Stimulated activated naive CD8-positive, alpha-beta T cell treated with anti-CD3 and anti-CD28 coated beads, Interleukin-15, Interleukin-2, amounts not matched to agents 100 ng/mL and 50 ng/mL, for 24 hours (primary cell): Measurements from ENCODE around the gene ABO.
"Not testable (repeated sequence)": the region's sequence is repeated elsewhere in the genome, so short reads cannot be mapped to it uniquely, and the experiment has no call there.

Source experiments
- H3K27ac Mint-ChIP-seq: one replicate; pipeline ENCODE4 v1.8.0; 2021; ENCODE audit warnings: mild to moderate bottlenecking, mixed read lengths
- H3K27me3 Mint-ChIP-seq: one replicate; pipeline ENCODE4 v1.8.0; 2021; ENCODE audit warnings: mixed read lengths
- H3K36me3 Mint-ChIP-seq: one replicate; pipeline ENCODE4 v1.8.0; 2021; ENCODE audit warnings: low read depth, mixed read lengths
- H3K4me1 Mint-ChIP-seq: one replicate; pipeline ENCODE4 v1.8.0; 2021; ENCODE audit warnings: low read depth, mixed read lengths
- H3K4me3 Mint-ChIP-seq: one replicate; pipeline ENCODE4 v1.8.0; 2021; ENCODE audit warnings: mild to moderate bottlenecking, mixed read lengths
- H3K9me3 Mint-ChIP-seq: one replicate; pipeline ENCODE4 v1.8.0; 2021; ENCODE audit warnings: mixed read lengths

Gene ABO

DNA sequence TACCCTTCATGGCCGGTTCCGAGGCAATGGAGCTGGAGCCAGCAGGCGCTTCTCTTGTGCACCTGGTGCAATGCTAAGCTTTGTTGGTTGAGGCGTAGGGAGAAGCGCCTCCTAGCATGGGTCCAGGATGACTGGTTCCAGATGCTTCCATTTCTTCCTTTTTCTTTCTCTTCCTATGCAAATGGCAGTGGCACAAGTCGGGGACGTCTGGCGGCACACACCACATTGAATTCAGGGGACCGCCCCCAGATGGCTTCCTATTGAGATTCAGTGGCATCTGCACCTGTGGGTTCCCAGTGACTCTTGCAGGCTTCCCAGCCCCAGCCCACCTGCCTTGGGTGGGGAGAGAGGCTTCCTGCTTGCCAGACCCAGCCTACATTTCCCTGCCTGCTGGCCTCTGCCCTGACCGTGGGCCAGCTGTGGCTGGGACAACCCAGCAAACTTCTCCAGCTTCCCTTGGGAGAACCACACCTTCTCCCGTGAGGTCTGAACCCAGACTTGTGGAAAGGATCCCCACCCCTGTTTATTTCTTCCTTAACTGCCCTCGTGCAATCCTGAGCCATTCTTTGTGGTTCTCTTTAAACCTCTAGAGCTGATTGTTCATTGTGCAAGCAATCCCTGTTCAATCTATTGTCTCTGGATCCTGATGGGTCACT, 57.5 kb downstream of the ABO start:
- not testable (repeated sequence) for H3K4me3 Mint-ChIP-seq, H3K4me1 Mint-ChIP-seq, H3K9me3 Mint-ChIP-seq, H3K36me3 Mint-ChIP-seq, H3K27ac Mint-ChIP-seq
- peaks cover 50% of the 10 kb centered on the region for H3K27me3 Mint-ChIP-seq

DNA sequence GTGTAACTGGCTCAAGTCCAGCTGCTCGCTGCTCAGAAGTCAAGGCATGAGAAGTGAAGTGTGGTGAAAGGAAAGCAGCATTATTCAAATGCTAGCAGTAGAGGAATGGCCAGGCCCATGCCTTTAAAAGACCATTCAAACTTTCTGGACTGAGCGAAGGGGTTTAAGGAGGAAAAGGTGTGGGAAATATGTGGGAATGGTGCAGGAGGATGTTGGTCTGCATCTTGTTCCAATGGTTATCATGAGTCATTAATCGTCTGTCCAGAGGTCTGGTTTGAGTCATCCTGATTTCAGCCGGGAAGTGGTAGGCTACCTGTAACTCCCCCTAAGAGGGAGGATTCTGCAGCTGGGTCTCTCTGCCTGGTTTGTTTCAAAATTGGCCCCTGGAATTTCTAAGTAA, 60.7 kb downstream of the ABO start:
- not testable (repeated sequence) for H3K4me3 Mint-ChIP-seq, H3K4me1 Mint-ChIP-seq, H3K36me3 Mint-ChIP-seq, H3K9me3 Mint-ChIP-seq, H3K27ac Mint-ChIP-seq
- H3K27me3 Mint-ChIP-seq = peaks cover 59% of the 10 kb centered on the region

DNA sequence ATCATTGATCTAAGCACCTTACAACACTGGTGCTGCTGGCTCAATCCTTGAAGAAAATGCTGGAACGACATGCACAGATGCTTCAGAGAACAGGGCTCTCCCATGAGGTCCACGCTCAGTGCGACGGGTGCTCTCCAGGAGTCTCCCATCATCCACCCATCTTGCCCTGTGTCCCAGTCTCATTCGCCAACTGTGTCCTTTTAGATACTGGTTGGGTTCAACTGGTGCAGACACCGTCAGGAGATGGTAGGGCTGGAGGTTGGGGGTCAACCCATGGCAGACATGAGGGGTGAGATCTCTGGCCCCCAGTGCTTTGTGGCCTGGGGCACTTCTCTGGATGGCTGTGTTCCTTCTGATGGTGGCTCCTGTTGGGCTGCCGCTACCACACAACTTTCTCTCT, 64.4 kb downstream of the ABO start:
- Mint-ChIP-seq H3K4me1 (no peaks in the 10 kb centered on the region), H3K36me3 (no peaks in the 10 kb centered on the region), H3K4me3 (no peak overlapping the region), H3K27ac (no peak overlapping the region), H3K9me3 (no peaks in the 10 kb centered on the region), H3K27me3 (peaks cover 36% of the 10 kb centered on the region)

DNA sequence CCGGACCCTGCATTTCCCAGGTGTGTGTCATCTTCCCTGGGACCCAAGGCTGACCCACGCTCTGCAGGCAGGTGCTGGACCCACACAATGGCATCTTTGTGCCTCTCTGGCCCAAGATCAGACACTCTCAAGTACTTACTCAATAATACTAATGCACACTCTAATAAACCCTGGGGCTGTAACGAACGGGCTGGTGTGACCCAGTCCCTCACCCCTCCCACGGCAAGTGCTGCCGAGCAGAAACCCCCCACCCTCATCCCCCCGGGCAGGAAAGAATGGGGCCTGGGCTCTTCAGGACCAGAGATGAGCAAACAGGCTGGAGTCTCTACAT, 64.8 kb downstream of the ABO start:
- Mint-ChIP-seq H3K9me3 (no peaks in the 10 kb centered on the region), H3K36me3 (no peaks in the 10 kb centered on the region), H3K4me3 (no peak overlapping the region), H3K4me1 (no peaks in the 10 kb centered on the region), H3K27ac (no peak overlapping the region), H3K27me3 (peaks cover 33% of the 10 kb centered on the region)

DNA sequence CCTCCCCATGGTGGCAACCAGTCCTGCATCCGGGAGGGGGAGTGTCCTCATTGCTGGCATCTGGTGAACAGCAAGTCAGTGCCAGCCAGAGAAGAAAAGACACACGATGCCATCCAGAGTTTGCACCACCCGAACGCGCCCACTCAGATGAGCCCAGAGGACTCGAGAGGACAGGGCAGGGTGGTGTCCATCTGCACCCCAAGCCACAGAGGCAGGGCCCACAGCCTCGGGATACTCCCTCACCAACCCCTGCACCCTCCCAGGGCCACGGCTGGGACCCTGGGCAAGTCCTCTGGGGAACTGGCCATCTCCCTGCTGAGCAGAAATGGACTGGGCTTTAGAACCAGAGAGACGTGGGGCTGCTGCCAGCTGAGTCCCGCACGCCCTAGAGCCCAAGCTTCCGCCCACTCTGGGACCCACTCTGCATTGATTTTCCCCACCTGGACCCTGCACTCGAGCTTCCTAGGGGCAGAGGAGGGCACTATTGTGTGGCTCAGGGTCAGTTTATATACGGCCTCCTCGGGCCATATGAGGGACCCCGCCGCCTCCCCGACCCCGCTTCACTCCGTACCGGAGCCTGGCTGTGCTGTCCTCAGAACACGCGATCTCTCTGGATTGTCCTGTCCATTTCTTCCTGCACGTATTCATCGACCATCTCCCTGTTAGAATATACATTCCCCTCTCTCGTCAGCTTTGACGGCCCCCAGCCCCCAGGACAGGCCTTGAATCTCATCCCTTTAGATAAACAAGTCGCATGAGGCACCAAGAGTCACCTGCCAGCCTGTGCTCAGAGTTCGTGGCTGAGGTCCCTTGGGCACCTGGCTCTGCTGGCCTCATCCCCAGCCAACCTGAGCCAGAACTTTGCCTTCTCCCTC, 65.4 kb downstream of the ABO start:
- H3K27me3 Mint-ChIP-seq = peaks cover 31% of the 10 kb centered on the region
- not testable (repeated sequence) for H3K9me3 Mint-ChIP-seq, H3K27ac Mint-ChIP-seq, H3K4me3 Mint-ChIP-seq, H3K36me3 Mint-ChIP-seq, H3K4me1 Mint-ChIP-seq

DNA sequence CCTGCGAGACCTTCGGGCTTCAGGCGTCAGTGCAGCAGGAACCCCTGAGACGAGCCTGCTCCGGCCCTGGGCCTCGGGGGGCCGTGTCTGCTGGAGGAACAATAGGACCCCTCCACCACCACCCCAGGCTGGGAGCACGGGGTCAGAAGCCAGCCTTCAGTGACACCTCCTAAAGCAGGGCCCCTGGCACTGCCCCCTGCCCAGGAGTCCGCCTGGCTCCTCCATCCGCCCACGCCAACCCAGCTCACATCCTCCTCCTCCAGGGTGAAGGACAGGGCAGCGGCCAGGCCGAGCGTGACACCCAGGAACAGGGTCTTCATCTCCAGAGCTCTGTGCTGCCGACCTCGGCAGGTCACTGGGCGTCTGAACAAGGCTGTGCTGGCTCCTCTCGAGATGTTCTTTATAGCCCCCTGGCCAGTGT, 66.1 kb downstream of the ABO start, which contains the start of gene OBP2B:
Gene OBP2B, minus strand, starts transcription at position 371 of the 421 bp plus-strand sequence. Its CDS starts 51 bp downstream, at position 320.
- not testable (repeated sequence) for H3K4me1 Mint-ChIP-seq, H3K27ac Mint-ChIP-seq, H3K36me3 Mint-ChIP-seq, H3K4me3 Mint-ChIP-seq, H3K9me3 Mint-ChIP-seq
- H3K27me3 Mint-ChIP-seq = peaks cover 24% of the 10 kb centered on the region

DNA sequence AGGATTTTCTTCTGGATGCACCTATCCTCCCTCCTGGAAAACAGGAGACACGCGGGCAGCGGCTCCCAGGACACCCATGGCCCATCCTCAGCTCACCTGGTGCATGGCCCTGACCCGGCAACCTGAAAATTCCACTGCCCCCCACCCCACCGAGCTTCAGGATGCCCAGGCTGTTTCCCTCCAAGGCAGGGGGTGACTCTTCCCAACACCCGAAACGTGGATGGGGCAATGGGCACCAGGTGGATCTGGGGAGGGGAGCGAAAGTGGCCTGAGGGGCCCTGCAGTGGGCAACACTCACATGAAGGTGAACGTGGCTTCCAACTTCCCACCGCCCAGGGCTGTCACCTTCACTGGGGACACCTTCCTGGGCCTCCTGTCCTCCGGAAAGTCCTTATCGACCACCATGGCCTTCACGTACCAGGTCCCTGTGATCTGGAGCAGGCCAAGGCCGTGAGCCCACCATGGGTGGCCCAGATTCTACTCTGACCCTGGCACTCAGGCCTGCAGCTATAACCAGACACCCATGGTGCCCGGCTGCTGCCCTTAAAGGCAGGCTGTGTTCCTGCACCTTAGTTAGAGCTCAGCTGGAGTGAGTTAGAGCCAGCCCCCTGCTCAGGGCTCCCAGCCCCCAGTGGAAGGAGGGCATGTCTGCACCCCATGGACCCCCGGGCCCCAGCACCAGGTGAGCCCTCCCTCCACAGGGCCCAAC, 66.7 kb downstream of the ABO start:
- H3K4me1 Mint-ChIP-seq, H3K36me3 Mint-ChIP-seq, H3K9me3 Mint-ChIP-seq, H3K4me3 Mint-ChIP-seq, H3K27ac Mint-ChIP-seq: not testable (repeated sequence)
- H3K27me3 Mint-ChIP-seq = peaks cover 22% of the 10 kb centered on the region

DNA sequence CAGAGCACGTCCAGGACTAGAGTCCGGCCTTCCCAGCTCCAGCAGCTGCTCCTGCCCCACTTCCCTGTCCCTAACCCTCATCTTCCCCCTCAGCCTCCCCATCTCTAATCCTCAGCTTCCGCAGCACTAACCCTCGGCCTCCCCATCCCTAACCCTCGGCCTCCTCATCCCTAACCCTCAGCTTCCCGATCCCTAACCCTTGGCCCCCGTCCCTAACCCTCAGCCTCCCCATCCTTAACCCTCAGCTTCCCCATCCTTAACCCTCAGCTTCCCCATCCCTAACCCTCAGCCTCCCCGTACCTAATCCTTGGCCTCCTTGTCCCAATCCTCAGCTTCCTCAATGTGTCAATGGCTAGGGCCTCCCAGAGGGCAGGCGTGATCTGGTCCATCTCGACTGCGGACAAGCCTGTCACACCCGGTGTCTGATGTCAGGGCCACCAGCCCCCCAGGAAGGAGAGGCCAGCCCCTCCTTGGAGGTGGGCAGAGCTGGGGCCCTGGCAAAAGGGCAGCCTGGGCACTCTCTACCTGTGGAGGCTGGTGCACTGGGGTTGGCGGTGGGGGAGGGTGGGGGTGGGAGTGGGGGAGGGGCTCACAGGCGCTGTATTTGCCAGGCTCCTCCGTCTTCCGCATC, 67.3 kb downstream of the ABO start:
- Mint-ChIP-seq H3K27ac (no peak overlapping the region), H3K4me1 (no peaks in the 10 kb centered on the region), H3K4me3 (no peak overlapping the region), H3K27me3 (peaks cover 22% of the 10 kb centered on the region), H3K9me3 (no peaks in the 10 kb centered on the region), H3K36me3 (no peaks in the 10 kb centered on the region)

DNA sequence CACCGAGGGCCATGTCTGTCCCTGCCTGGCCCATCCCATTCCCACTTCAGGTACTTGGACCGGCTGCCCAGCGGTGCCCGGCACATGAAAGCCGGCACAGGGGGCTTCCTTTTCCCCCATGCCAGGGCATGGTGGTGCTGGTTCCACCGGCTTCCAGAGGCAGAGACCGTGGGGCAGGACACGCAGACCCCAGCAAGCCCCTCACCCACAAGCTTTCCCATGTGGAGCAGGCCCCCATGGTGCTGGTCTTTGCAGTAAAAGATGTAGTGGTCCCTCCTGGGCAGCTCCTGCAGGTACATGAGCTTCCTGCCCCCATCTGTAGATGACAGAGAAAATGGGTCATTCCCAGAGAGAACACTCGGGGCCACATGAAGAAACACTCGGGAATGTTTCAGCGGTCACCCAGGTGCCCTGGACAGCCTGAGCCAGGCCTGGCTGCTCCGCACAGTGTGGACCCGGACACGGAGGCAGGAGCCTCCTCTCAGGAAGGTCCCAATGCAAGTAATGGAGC, 67.9 kb downstream of the ABO start:
- H3K4me3 Mint-ChIP-seq = no peak overlapping the region
- no peaks in the 10 kb centered on the region for H3K4me1 Mint-ChIP-seq
- H3K27me3 Mint-ChIP-seq = peaks cover 20% of the 10 kb centered on the region
- H3K27ac Mint-ChIP-seq = no peak overlapping the region
- H3K9me3 Mint-ChIP-seq = no peaks in the 10 kb centered on the region
- no peaks in the 10 kb centered on the region for H3K36me3 Mint-ChIP-seq

DNA sequence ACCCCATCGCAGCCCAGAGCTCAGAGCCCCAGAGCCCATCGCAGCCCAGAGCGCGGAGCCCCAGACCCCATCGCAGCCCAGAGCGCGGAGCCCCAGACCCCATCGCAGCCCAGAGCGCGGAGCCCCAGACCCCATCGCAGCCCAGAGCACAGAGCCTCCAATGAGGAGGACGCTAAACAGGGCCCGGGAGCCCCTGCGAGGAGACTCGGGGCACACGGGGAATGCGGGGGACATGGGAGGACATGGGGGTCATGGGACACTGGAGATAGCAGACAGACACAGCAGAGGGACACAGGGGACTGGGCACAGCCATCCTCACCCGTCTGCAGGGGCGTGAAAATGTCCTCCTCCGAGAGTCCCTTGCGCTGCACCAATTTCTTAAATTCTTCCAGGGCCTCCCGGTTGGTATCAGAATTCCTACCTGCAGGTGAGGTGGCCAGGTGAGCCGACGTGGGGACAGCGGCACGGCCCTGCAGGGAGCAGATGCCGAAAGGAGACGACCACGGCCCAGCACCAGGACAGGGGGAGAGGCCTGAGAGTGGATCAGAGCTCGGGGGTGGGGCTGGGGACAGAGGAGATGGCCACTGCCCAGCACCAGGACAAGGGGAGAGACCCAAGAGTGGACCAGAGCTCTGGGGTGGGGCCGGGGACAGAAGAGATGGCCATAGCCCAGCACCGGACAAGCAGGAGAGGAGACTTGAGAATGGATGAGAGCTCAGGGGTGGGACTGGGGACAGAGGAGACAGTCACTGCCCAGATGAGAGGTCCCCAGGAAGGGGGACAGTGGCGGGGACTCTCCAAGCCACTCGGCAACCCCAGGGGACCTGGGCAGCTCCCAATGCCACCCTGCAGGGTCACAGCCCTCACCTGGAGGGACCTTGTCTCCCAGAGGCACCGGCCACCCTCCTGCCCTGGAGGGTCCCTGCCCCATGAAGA, 68.7 kb downstream of the ABO start:
- Mint-ChIP-seq H3K4me3 (no peak overlapping the region), H3K9me3 (no peaks in the 10 kb centered on the region), H3K27ac (no peak overlapping the region), H3K4me1 (no peaks in the 10 kb centered on the region), H3K27me3 (peaks cover 13% of the 10 kb centered on the region), H3K36me3 (no peaks in the 10 kb centered on the region)

DNA sequence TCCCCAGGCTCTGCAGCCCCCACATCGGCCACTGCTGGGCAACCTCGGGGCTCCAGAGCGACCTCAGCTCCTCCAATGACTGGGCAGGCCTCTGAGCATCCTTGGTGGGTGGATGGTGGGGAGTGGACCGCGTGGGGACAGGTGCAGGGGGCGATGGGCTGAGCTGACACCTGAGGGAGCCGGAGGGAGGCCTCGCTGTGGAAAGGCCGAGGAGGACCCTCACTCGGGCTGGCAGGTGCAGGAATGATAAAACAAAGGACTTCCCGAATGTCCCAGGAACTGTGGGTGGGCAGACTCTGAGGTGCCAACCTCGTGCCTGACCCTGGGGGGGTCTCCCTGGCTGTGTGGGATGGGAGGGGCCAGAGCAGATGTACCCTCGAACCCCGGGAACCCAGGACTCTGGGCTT, 69.5 kb downstream of the ABO start:
- not testable (repeated sequence) for H3K4me3 Mint-ChIP-seq, H3K36me3 Mint-ChIP-seq, H3K27ac Mint-ChIP-seq, H3K4me1 Mint-ChIP-seq, H3K9me3 Mint-ChIP-seq
- peaks cover 14% of the 10 kb centered on the region for H3K27me3 Mint-ChIP-seq
